HG03378 (cell line): Measurements from ENCODE around the gene CHRM1.
A peak's percentile ranks its signal among the peaks of the same experiment; 100 is the strongest.

Source experiments
- ATAC-seq: cut with Tn5 transposase; IDR thresholded peaks from one replicate; pipeline ENCODE4 v1.9.1; 2021; ENCODE audit warnings: mild to moderate bottlenecking, moderate library complexity; ENCODE audit not compliant: unreplicated experiment

CHRM1 gene

GRCh38 chr11:62908468-62909072 is 12.6 kb downstream of the CHRM1 start:
- ATAC-seq = no peak

- no peak for ATAC-seq
These were observed 15.1 kb downstream of the CHRM1 start for GRCh38 chr11:62905927-62906531.

- ATAC-seq = no peak
These were observed 15.9 kb downstream of the CHRM1 start for GRCh38 chr11:62905296-62905695.

- no peak for ATAC-seq
These were observed 18.2 kb downstream of the CHRM1 start for GRCh38 chr11:62902932-62903331.

DNA sequence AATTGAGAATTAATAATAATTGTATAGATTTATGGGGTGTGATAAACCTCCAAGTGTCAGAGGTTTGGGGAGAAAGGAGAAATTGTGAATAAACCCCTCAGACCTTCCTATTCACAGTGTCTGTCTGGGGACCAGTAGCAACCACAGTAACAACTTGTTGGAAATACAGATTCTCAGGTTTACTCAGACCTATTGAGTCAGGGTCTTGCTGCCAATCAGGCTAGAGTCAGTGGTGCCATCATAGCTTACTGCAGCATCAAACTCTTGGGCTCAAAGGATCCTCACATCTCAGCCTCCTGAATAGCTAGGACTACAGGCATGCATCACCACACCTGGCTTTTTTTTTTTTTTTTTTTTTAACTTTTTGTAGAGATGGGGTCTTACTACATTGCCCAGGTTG is 23.1 kb downstream of the CHRM1 start:
- no peak for ATAC-seq

DNA sequence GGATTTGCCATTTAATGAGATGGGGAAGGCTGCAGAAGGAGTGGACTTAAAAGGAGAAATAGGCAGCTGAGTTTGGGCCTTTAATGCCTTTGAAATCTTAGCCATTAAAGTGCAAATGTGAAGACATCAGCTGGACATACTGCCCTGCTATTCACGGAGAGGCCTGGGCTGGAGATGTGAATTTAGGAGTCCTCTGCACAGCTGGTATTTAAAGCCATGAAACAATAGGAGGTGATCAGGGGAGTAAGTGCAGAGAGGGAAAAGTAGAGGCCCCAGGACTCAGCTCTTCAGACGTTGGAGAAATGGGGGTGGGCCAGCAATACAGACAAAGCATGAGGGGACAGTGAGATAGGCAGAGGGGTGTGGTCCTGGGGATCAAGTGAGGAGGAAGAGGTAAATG is 23.9 kb downstream of the CHRM1 start:
- ATAC-seq = no peak

GRCh38 chr11:62896049-62896448 is 25.1 kb downstream of the CHRM1 start:
- no peak for ATAC-seq

DNA sequence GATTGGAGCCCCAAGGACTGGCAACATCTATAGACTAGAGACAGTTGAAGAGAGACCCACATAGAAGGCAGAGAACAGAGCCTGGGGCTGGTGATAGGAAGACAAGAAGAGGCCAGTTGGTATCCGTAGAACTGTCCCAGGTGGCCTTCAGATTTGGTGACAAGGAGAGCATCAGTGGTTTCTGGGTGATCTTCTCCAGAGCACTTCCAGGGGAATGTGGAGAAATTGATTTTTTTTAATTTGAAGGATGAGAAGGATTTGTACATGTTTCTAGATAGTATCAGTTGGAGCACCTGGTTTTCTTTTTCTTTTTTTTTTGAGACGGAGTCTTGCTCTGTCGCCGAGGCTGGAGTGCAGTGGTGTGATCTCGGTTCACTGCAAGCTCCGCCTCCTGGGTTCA is 25.7 kb downstream of the CHRM1 start:
- ATAC-seq = no peak

DNA sequence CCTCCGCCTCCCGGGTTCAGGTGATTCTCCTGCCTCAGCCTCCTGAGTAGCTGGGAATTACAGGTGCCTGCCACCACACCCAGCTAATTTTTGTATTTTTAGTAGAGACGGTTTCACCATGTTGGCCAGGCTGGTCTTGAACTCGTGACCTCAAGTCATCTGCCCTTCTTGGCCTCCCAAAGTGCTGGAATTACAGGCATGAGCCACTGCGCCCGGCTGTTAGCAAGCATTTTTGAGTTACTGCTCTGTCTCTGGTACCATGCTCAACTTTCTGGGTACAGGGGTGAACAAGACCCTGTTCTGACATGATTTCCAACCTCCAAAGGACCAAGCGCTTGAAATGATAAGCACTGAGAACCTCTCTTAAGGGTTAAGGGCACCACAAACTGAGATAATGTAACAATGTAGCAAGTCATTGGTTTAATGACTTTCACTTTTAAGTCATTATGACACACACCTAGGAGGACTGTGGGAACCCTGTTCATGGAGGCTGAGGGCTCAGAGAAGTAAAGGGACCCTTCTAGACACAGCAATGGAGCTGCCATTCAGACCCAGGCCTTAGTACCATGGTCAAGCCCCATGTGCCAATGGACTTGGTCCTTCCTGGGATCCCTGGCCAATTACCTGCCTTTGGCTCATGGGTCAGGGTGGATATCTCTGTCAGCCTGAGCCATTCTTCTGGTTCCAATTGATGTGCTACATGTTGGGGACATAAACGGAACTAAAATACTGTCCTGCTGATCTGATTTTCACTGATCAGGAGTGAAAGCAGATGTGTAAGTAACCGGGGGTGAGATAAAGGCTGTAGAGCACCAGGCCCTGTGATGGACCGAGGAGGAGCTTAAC is 28.9 kb downstream of the CHRM1 start:
- no peak for ATAC-seq

DNA sequence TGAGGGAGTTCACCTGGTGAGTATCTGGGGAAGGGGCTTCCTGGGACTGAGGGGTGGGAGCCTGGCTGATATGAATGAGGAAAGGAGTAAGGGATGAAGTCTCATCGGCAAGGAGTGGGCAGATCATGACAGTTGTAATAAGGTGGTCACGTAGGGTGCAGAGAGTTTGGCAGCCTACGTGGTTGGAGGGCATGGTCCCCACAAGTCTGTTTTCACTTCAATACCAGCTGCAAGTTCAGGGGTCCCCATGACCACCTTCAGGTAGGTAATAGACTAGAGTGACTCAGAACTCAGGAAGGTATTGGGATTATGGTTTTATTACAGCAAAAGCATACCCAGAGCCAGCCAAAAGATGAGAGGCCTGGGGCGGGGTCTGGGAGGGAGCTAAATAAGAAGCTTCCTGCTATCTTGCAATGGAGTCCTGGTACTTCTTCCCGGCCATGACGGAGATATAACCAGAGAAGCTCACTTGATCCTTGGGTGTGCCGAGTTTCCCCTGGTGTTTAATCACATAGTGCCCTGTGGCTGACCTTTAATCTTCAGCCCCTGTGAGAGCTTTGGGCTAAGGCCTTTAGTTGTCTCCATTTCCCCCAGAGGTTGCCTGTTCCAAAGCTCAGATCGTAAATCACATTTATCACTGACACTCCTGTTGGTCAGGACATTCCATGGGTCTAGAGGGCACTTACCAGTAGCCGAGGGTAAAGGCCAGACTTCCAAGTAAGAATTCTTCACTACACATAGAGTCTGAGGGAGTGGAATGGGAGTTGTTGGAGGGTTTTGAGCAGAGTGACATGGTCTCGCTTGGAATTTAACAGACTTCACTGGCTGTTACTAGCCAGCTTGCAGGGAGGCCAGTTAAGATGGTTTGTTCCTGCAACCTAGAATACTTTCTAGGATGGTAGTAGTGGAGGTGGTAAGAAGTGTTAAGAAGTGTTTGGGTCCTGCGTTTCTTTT is 31.4 kb downstream of the CHRM1 start:
- no peak for ATAC-seq

- ATAC-seq = no peak
These were observed 32.1 kb downstream of the CHRM1 start for GRCh38 chr11:62889126-62889483.

DNA sequence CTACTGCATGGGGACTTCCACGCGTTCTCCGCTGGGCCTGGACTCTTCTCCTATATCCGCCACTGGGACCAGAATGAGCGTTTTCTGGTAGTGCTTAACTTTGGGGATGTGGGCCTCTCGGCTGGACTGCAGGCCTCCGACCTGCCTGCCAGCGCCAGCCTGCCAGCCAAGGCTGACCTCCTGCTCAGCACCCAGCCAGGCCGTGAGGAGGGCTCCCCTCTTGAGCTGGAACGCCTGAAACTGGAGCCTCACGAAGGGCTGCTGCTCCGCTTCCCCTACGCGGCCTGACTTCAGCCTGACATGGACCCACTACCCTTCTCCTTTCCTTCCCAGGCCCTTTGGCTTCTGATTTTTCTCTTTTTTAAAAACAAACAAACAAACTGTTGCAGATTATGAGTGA is 32.8 kb downstream of the CHRM1 start:
- ATAC-seq = no peak

DNA sequence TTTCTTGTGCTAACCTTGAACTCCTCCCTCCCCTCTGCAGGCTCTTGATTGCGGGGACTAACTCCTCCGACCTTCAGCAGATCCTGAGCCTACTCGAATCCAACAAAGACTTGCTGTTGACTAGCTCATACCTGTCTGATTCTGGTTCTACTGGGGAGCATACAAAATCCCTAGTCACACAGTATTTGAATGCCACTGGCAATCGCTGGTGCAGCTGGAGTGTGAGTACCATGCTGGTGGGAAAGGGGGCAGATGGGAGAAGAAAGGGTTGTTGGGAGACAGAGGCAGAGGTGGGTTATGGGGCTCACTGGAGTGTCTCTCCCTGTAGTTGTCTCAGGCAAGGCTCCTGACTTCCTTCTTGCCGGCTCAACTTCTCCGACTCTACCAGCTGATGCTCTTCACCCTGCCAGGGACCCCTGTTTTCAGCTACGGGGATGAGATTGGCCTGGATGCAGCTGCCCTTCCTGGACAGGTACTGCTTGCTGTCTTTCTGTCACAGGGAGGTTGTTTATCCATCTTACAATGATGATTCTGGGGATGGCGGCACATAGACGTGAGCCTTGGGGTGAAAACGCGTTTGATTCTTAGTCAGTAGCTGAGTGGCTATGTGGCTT is 35.9 kb downstream of the CHRM1 start:
- no peak for ATAC-seq

- ATAC-seq = no peak
These were observed 37.5 kb downstream of the CHRM1 start for GRCh38 chr11:62883673-62884072.

DNA sequence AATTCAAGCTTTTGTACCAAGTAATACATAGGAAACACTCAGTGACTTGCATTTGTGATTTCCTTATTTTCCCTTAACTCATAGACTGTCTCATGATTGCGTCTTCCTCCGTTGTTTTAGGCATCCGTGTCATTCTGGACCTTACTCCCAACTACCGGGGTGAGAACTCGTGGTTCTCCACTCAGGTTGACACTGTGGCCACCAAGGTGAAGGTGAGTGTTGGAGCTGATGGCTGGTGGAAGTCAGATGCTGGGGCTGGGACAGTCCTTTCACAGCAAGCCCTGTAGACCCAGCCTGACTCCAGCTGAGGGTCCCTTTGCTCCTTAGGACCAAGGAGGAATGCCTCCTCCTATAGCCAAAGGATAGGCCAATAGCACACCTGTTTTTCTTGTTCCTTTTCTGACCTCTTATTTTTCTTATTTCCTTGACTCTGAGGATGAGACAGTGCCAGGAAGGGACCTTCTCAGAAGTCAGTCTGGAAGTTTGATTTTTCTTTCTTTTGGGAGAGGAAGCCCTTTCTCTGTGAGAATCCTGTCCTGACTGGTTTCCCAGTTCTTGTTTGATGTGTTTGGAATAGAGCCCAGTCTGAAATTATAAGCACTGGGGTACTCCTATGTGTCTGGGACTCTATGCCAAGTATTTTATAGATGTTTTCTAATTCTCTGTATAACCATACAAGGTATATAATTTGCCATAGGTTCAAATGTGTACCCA is 38.2 kb downstream of the CHRM1 start:
- ATAC-seq = no peak

DNA sequence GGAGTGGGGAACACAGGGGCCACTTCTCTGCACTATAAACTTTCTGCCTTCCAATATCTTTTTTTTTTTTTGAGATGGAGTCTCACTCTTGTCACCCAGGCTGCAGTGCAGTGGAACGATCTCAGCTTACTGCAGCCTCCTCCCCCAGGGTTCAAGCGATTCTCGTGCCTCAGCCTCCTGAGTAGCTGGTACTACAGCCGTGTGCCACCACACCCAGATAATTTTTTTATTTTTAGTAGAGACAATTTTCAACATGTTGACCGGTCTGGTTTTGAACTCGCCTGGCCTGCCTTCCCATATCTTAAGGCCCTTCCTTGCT is 38.8 kb downstream of the CHRM1 start:
- ATAC-seq = no peak

DNA sequence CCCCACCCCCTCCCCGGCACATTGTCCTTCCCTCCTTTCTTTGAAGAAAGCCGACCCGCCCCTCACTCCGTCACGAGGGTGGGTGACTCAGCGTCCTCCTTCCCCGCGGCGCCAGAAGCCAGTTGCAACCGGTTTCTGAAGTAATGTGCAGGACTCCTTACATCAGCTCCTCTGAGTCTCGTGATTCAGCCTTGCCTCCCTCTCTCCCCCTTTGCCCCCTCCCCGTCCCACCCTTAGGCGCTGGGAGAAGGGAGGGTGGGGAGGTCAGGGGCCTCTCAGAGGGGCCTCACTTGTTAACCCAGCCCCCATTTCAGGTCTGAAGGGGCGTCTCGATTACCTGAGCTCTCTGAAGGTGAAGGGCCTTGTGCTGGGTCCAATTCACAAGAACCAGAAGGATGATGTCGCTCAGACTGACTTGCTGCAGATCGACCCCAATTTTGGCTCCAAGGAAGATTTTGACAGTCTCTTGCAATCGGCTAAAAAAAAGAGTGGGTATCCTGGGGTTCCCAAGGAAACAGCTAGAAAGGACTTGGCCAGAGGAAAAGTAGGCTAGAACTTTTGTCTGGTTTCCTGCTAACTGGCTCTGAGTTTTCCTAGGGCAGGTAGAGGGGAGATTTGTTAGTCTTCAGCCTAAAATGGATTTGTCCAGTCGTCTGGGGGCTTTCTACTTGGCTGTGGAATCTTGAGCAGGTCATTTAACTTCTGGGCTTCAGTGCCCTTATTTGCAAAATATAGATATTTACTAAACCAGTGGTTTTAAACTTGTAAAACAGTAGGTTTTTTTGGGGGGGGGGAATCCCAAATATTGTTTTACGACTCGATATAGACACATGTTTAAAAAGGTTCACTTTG is 39.4 kb downstream of the CHRM1 start:
- peak; percentile 28 for ATAC-seq

- peak; percentile 46 for ATAC-seq
These were observed 40.2 kb downstream of the CHRM1 start, which contains the start of gene SLC3A2 for GRCh38 chr11:62880803-62881578. Gene SLC3A2 (plus strand): TSS chr11:62880896. CDS start chr11:62881024, 128 bp downstream.
